GM12801 (cell line): ENCODE measurements around the gene CCDC134.

Experiments used
- CTCF ChIP-seq: IDR thresholded peaks from one replicate; pipeline ENCODE4 v1.5.1; 2011; ENCODE audit warnings: control low read depth; ENCODE audit not compliant: insufficient read length; ENCODE audit errors: extremely low read depth

CCDC134 gene

GRCh38 chr22:41825376-41825775, 24.9 kb downstream of the CCDC134 start:
- TF ChIP-seq CTCF = no peak

GRCh38 chr22:41826021-41826420, 25.5 kb downstream of the CCDC134 start:
- no peak for TF ChIP-seq CTCF

- TF ChIP-seq CTCF = no peak
Measured at GRCh38 chr22:41826430-41827383, 26.2 kb downstream of the CCDC134 start.

- no peak for TF ChIP-seq CTCF
Measured at GRCh38 chr22:41827671-41828070, 27.2 kb downstream of the CCDC134 start.

- no peak for TF ChIP-seq CTCF
Measured at GRCh38 chr22:41828516-41828915, 28.0 kb downstream of the CCDC134 start.

GRCh38 chr22:41830174-41830573, 29.7 kb downstream of the CCDC134 start:
- TF ChIP-seq CTCF = no peak

GRCh38 chr22:41831383-41831782, 30.9 kb downstream of the CCDC134 start:
- TF ChIP-seq CTCF = no peak
